ENCODE results near the gene ISG15. TPM values are rescaled to one million over a fixed set of nuclear protein-coding genes. Genes with fewer than 3 reads are reported as not detected.

ISG15 gene
- total RNA-seq, 1 experiment from 2014 or later: 758 TPM

- Histone ChIP-seq H3K9me3 (ENCODE audit: low read length) (no peaks in the 10 kb centered on the region), H2AFZ (ENCODE audit: low read length) (peak overlapping the region; percentile 41), H3K9me2 (replicated peaks; ENCODE audit: low read length) (no peaks in the 10 kb centered on the region), H3K27ac (ENCODE audit: low read length) (peak overlapping the region; percentile 96), H3K4me2 (ENCODE audit: low read length) (peak overlapping the region; percentile 89), H3K36me3 (ENCODE audit: low read depth, low read length) (no peaks in the 10 kb centered on the region), H3F3A (ENCODE audit: low read length, unreplicated experiment) (no peaks in the 10 kb centered on the region), H3K9ac (ENCODE audit: low read length) (peak overlapping the region; percentile 97), H3K27me3 (ENCODE audit: low read length) (no peaks in the 10 kb centered on the region), H3K4me1 (ENCODE audit: insufficient read depth, low read length) (peaks cover 5% of the 10 kb centered on the region), H3K4me3 (ENCODE audit: low read length) (peak overlapping the region; percentile 93), H3K79me2 (ENCODE audit: low read length) (peaks cover 48% of the 10 kb centered on the region), H4K20me1 (ENCODE audit: low read length) (peaks cover 22% of the 10 kb centered on the region)
- peak; percentile 53 for ATAC-seq
- TF ChIP-seq EZH2 (IDR thresholded peaks at IDR 0.05; ENCODE audit: low read length, unreplicated experiment) (no peak), EZH2phosphoT487 (IDR thresholded peaks at IDR 0.05; ENCODE audit: borderline replicate concordance, low read length) (peak; percentile 96), CTCF (conservative IDR thresholded peaks at IDR 0.05; ENCODE audit: low read depth, low read length) (no peak)
- ChIA-PET CTCF (interaction anchor here (0.6 to 0.7 kb wide), 2 partner anchors 18 to 20 kb away, joined by 3 to 4 read pairs; partner anchors contain the start of gene AGRN), POLR2A (ENCODE audit: unreplicated experiment) (interaction anchor here (0.6 to 1.6 kb wide), 6 partner anchors 14 to 373 kb away, joined by 3 to 10 read pairs (median 4); partner anchors contain the start of gene AGRN)
- BruUV-seq (replicated peaks): TSS peak; percentile 60
- intact Hi-C loops (cut with micrococcal nuclease): loop anchor here (1.0 kb wide), 1 partner anchor 13 kb away; the partner anchor contains the start of gene ISG15
- DNase-seq: peak; percentile 90
Observed at GRCh38 chr1:1000357-1001056, 12.8 kb upstream of the ISG15 start.

GRCh38 chr1:1001057-1001783 lies 12.1 kb upstream of the ISG15 start:
- intact Hi-C loops (cut with micrococcal nuclease): no loop called here
- POLR2A ChIA-PET (ENCODE audit: unreplicated experiment): interaction anchor here (0.6 to 1.6 kb wide), 2 partner anchors 13 to 372 kb away, joined by 4 to 8 read pairs; no protein-coding TSS in a partner anchor
- no TSS peak for BruUV-seq (replicated peaks)

More at GRCh38 chr1:1001057-1001783, 12.1 kb upstream of the ISG15 start:
- Histone ChIP-seq H3K27ac (ENCODE audit: low read length) (peak overlapping the region; percentile 96), H3F3A (ENCODE audit: low read length, unreplicated experiment) (no peaks in the 10 kb centered on the region), H3K79me2 (ENCODE audit: low read length) (peaks cover 48% of the 10 kb centered on the region), H3K27me3 (ENCODE audit: low read length) (no peaks in the 10 kb centered on the region), H2AFZ (ENCODE audit: low read length) (no peak overlapping the region), H3K9me2 (replicated peaks; ENCODE audit: low read length) (no peaks in the 10 kb centered on the region), H3K4me2 (ENCODE audit: low read length) (peak overlapping the region; percentile 89), H3K4me1 (ENCODE audit: insufficient read depth, low read length) (peaks cover 12% of the 10 kb centered on the region), H3K4me3 (ENCODE audit: low read length) (peak overlapping the region; percentile 93), H4K20me1 (ENCODE audit: low read length) (peaks cover 22% of the 10 kb centered on the region), H3K9ac (ENCODE audit: low read length) (peak overlapping the region; percentile 97), H3K36me3 (ENCODE audit: low read depth, low read length) (no peaks in the 10 kb centered on the region), H3K9me3 (ENCODE audit: low read length) (no peaks in the 10 kb centered on the region)
- CTCF ChIA-PET: interaction anchor here (0.6 kb wide), 1 partner anchor 19 kb away, joined by 4 read pairs; the partner anchor contains the start of gene AGRN
- TF ChIP-seq CTCF (conservative IDR thresholded peaks at IDR 0.05; ENCODE audit: low read depth, low read length) (no peak), EZH2phosphoT487 (IDR thresholded peaks at IDR 0.05; ENCODE audit: borderline replicate concordance, low read length) (no peak), EZH2 (IDR thresholded peaks at IDR 0.05; ENCODE audit: low read length, unreplicated experiment) (no peak)
- ATAC-seq (peak; percentile 0), DNase-seq (no peak)

Data from PC-3 (cell line).